Calu3 (cell line): Measurements from ENCODE around the gene RYR3. TPM values are rescaled to one million over a fixed set of nuclear protein-coding genes. Genes with fewer than 3 reads are reported as not detected.

ENCODE experiments used
- BruUV-seq: library from RNA; stranded (reverse); fragments of 400-500 nt; replicated peaks from 2 replicates; lab custom pipeline; 2021; lab: Mats Ljungman, UMichigan
- CTCF ChIA-PET: fragments of 300-600 bp; sonication (Branson Sonifier 250); formaldehyde crosslinking; loops from one replicate; lab custom pipeline; 2022; ENCODE audit warnings: antibody characterized with exemption; lab: Charles Lee
- DNase-seq: peaks from one replicate; pipeline ENCODE4 v3.0.0; 2022
- H3K27ac Mint-ChIP-seq: one replicate; pipeline ENCODE4 v1.8.0; 2022; ENCODE audit warnings: mixed read lengths; ENCODE audit not compliant: unreplicated experiment
- H3K27me3 Mint-ChIP-seq: one replicate; pipeline ENCODE4 v1.8.0; 2022; ENCODE audit warnings: mixed read lengths; ENCODE audit not compliant: unreplicated experiment
- H3K36me3 Mint-ChIP-seq: one replicate; pipeline ENCODE4 v1.8.0; 2022; ENCODE audit warnings: mild to moderate bottlenecking, moderate library complexity, mixed read lengths; ENCODE audit not compliant: insufficient read depth, unreplicated experiment
- H3K4me1 Mint-ChIP-seq: one replicate; pipeline ENCODE4 v1.8.0; 2022; ENCODE audit warnings: mild to moderate bottlenecking, low read depth, mixed read lengths; ENCODE audit not compliant: unreplicated experiment
- H3K4me3 Mint-ChIP-seq: one replicate; pipeline ENCODE4 v1.8.0; 2022; ENCODE audit warnings: mild to moderate bottlenecking, low read depth, moderate library complexity, mixed read lengths; ENCODE audit not compliant: unreplicated experiment
- H3K9me3 Mint-ChIP-seq: one replicate; pipeline ENCODE4 v1.8.0; 2022; ENCODE audit warnings: low read depth, mixed read lengths; ENCODE audit not compliant: unreplicated experiment
- CTCF ChIP-seq: fragments of 200-600 bp; IDR thresholded peaks from one replicate; pipeline ENCODE4 v1.8.0; 2022; ENCODE audit warnings: antibody characterized with exemption; ENCODE audit not compliant: unreplicated experiment
- intact Hi-C: fragments of 100-400 bp; cut with micrococcal nuclease; formaldehyde crosslinking; loops from one replicate; pipeline ENCODE4 v1.10.0; 2022; ENCODE audit not compliant: unreplicated experiment
- total RNA-seq: library from RNA; stranded (reverse); gene quantifications from 2 replicates; pipeline ENCODE4 v1.2.3, GENCODE V29; 2022

Gene RYR3
- total RNA-seq, 1 experiment from 2014 or later, result not detected

GRCh38 chr15:33581032-33581431 is 270.3 kb downstream of the RYR3 start:
- BruUV-seq, result no TSS peak
- Mint-ChIP-seq H3K4me1 (no peaks in the 10 kb centered on the region), H3K4me3 (no peak overlapping the region), H3K27me3 (peaks cover 16% of the 10 kb centered on the region), H3K27ac (no peak overlapping the region), H3K36me3 (no peaks in the 10 kb centered on the region), H3K9me3 (no peaks in the 10 kb centered on the region)
- no peak for TF ChIP-seq CTCF
- intact Hi-C loops, result no loop called here
- DNase-seq, result no peak
- CTCF ChIA-PET, result interaction anchor here (0.6 kb wide), 1 partner anchor 258 kb away, joined by 3 read pairs; no protein-coding TSS in a partner anchor

GRCh38 chr15:33584797-33585196 is 274.0 kb downstream of the RYR3 start:
- CTCF ChIA-PET, result no interaction called here
- intact Hi-C loops, result no loop called here
- H3K27ac Mint-ChIP-seq, result no peak overlapping the region
- no peak for DNase-seq
- H3K4me1 Mint-ChIP-seq, result no peaks in the 10 kb centered on the region
- no TSS peak for BruUV-seq
- no peak overlapping the region for H3K4me3 Mint-ChIP-seq
- no peaks in the 10 kb centered on the region for H3K9me3 Mint-ChIP-seq
- H3K36me3 Mint-ChIP-seq, result no peaks in the 10 kb centered on the region
- no peak for TF ChIP-seq CTCF
- H3K27me3 Mint-ChIP-seq, result no peaks in the 10 kb centered on the region

- DNase-seq, result no peak
- no peak overlapping the region for H3K27ac Mint-ChIP-seq
- no peaks in the 10 kb centered on the region for H3K27me3 Mint-ChIP-seq
- no peaks in the 10 kb centered on the region for H3K9me3 Mint-ChIP-seq
- intact Hi-C loops, result no loop called here
- H3K36me3 Mint-ChIP-seq, result no peaks in the 10 kb centered on the region
- no peak for TF ChIP-seq CTCF
- BruUV-seq, result no TSS peak
- H3K4me1 Mint-ChIP-seq, result no peaks in the 10 kb centered on the region
- H3K4me3 Mint-ChIP-seq, result no peak overlapping the region
- CTCF ChIA-PET, result no interaction called here
Measured at GRCh38 chr15:33586786-33587697, 276.3 kb downstream of the RYR3 start.

- H3K27me3 Mint-ChIP-seq, result peaks cover 6% of the 10 kb centered on the region
- no peak for DNase-seq
- no peak overlapping the region for H3K27ac Mint-ChIP-seq
- no TSS peak for BruUV-seq
- TF ChIP-seq CTCF, result no peak
- no peaks in the 10 kb centered on the region for H3K9me3 Mint-ChIP-seq
- CTCF ChIA-PET, result no interaction called here
- no peak overlapping the region for H3K4me3 Mint-ChIP-seq
- H3K36me3 Mint-ChIP-seq, result no peaks in the 10 kb centered on the region
- intact Hi-C loops, result no loop called here
- no peaks in the 10 kb centered on the region for H3K4me1 Mint-ChIP-seq
Measured at GRCh38 chr15:33587773-33588172, 277.0 kb downstream of the RYR3 start.
